ENCODE results near the gene GFRA1. TPM values are rescaled to one million over a fixed set of nuclear protein-coding genes. Genes with fewer than 3 reads are reported as not detected.

GFRA1 gene
- total and polyA plus RNA-seq, 2 donors (not counting 1 experiment from before 2014, with no cell fraction given) = not detected

GRCh38 chr10:116017405-116017804 is 255.6 kb downstream of the GFRA1 start:
- Histone ChIP-seq H3K4me3 (ENCODE audit: control extremely low read depth in 1 of 5, extremely low read depth in 1 of 5, insufficient read depth in 1 of 5, low read depth in 2 of 5, low read length in 4 of 5) (no peak overlapping the region), H3K36me3 (replicated peaks in 1 of 2; ENCODE audit: control extremely low read depth in 1 of 2, control insufficient read depth in 1 of 2, extremely low read depth in 1 of 2, insufficient read depth in 2 of 2, low read length in 1 of 2) (no peaks in the 10 kb centered on the region), H3K27me3 (replicated peaks in 1 of 4; ENCODE audit: control extremely low read depth in 1 of 4, control insufficient read depth in 3 of 4, insufficient read depth in 4 of 4, low read length in 3 of 4) (no peaks in the 10 kb centered on the region), H3K79me2 (ENCODE audit: control insufficient read depth, insufficient read depth, low read length) (no peaks in the 10 kb centered on the region), H3K9me3 (ENCODE audit: control extremely low read depth in 1 of 3, control insufficient read depth in 2 of 3, insufficient read depth in 1 of 3, low read length in 2 of 3) (no peaks in the 10 kb centered on the region), H3K9ac (ENCODE audit: low read length) (no peak overlapping the region), H4K20me1 (ENCODE audit: control insufficient read depth, insufficient read depth, low read length, poor library complexity, severe bottlenecking) (no peaks in the 10 kb centered on the region), H2AFZ (ENCODE audit: insufficient read depth, low read depth, low read length, poor library complexity, severe bottlenecking) (no peak overlapping the region), H3K4me2 (replicated peaks; ENCODE audit: low read depth, low read length, poor library complexity, severe bottlenecking) (no peak overlapping the region), H3K4me1 (ENCODE audit: control insufficient read depth in 2 of 2, insufficient read depth in 2 of 2, low read length in 2 of 2) (no peaks in the 10 kb centered on the region), H3K27ac (ENCODE audit: low read length in 2 of 2) (no peak overlapping the region)
- Mint-ChIP-seq H3K4me3 (no peak overlapping the region), H3K27ac (no peak overlapping the region), H3K4me1 (no peaks in the 10 kb centered on the region), H3K9me3 (ENCODE audit: insufficient read depth) (peaks cover 2% of the 10 kb centered on the region), H3K27me3 (no peaks in the 10 kb centered on the region)
- intact Hi-C loops (cut with micrococcal nuclease) = no loop called here
- ATAC-seq (ENCODE audit: low read depth) = no peak
- 13% methylated on average over 1 of the region's 2 CpGs for WGBS (ENCODE audit: insufficient coverage)
- CTCF ChIA-PET = no interaction called here
- TF ChIP-seq EZH2 (IDR thresholded peaks at IDR 0.05; ENCODE audit: borderline replicate concordance, insufficient read depth, low read depth, low read length, poor library complexity, severe bottlenecking) = no peak
- no peak for TF ChIP-seq CTCF (IDR thresholded peaks at IDR 0.05)
- POLR2A ChIA-PET = no interaction called here
- DNase-seq = no peak

GRCh38 chr10:116015583-116016333 is 257.2 kb downstream of the GFRA1 start:
- H3K27ac Mint-ChIP-seq = no peak overlapping the region

More at GRCh38 chr10:116015583-116016333, 257.2 kb downstream of the GFRA1 start:
- Histone ChIP-seq H3K4me2 (replicated peaks; ENCODE audit: low read depth, low read length, poor library complexity, severe bottlenecking) (no peak overlapping the region), H3K9me3 (ENCODE audit: control extremely low read depth in 1 of 3, control insufficient read depth in 2 of 3, insufficient read depth in 1 of 3, low read length in 2 of 3) (no peaks in the 10 kb centered on the region), H3K36me3 (replicated peaks in 1 of 2; ENCODE audit: control extremely low read depth in 1 of 2, control insufficient read depth in 1 of 2, extremely low read depth in 1 of 2, insufficient read depth in 2 of 2, low read length in 1 of 2) (no peaks in the 10 kb centered on the region), H3K27me3 (replicated peaks in 1 of 4; ENCODE audit: control extremely low read depth in 1 of 4, control insufficient read depth in 3 of 4, insufficient read depth in 4 of 4, low read length in 3 of 4) (no peaks in the 10 kb centered on the region), H4K20me1 (ENCODE audit: control insufficient read depth, insufficient read depth, low read length, poor library complexity, severe bottlenecking) (no peaks in the 10 kb centered on the region), H3K79me2 (ENCODE audit: control insufficient read depth, insufficient read depth, low read length) (no peaks in the 10 kb centered on the region), H3K4me1 (ENCODE audit: control insufficient read depth in 2 of 2, insufficient read depth in 2 of 2, low read length in 2 of 2) (no peaks in the 10 kb centered on the region), H2AFZ (ENCODE audit: insufficient read depth, low read depth, low read length, poor library complexity, severe bottlenecking) (no peak overlapping the region), H3K4me3 (ENCODE audit: control extremely low read depth in 1 of 5, extremely low read depth in 1 of 5, insufficient read depth in 1 of 5, low read depth in 2 of 5, low read length in 4 of 5) (no peak overlapping the region), H3K9ac (ENCODE audit: low read length) (no peak overlapping the region), H3K27ac (ENCODE audit: low read length in 2 of 2) (no peak overlapping the region)
- WGBS (ENCODE audit: insufficient coverage) = 43% methylated on average over 1 of the region's 7 CpGs
- no peak overlapping the region for H3K4me3 Mint-ChIP-seq
- ChIA-PET CTCF (no interaction called here), POLR2A (no interaction called here)
- DNase-seq = no peak
- H3K9me3 Mint-ChIP-seq (ENCODE audit: insufficient read depth) = no peaks in the 10 kb centered on the region
- H3K27me3 Mint-ChIP-seq = no peaks in the 10 kb centered on the region
- intact Hi-C loops (cut with micrococcal nuclease) = no loop called here
- TF ChIP-seq CTCF (IDR thresholded peaks at IDR 0.05) (no peak), EZH2 (IDR thresholded peaks at IDR 0.05; ENCODE audit: borderline replicate concordance, insufficient read depth, low read depth, low read length, poor library complexity, severe bottlenecking) (no peak)
- no peaks in the 10 kb centered on the region for H3K4me1 Mint-ChIP-seq
- no peak for ATAC-seq (ENCODE audit: low read depth)

Measured in B cell (primary cell).